Left lung (tissue), 10 donors: Measurements from ENCODE around the gene REL. TPM values are rescaled to one million over a fixed set of nuclear protein-coding genes. Genes with fewer than 3 reads are reported as not detected.
A peak's percentile ranks its signal among the peaks of the same experiment; 100 is the strongest.

Experiments
- ATAC-seq: fragments of 200-7000 bp; cut with Tn5 transposase; one replicate; pipeline ENCODE4 v1.9.1; 2020; ENCODE audit warnings: moderate library complexity
- DNase-seq, 4 donors: peaks; one replicate each; pipeline ENCODE4 v3.0.0-alpha.2; 2013 to 2020
- H3K27ac ChIP-seq, 2 donors: fragments of 200-600 bp; sonication (generic) in 1 of 2; one replicate each; pipeline versions ENCODE4 v1.5.0 to v1.8.0; 2020 to 2021
- H3K27me3 ChIP-seq, 2 donors: fragments of 200-600 bp; sonication (generic) in 1 of 2; one replicate each; pipeline versions ENCODE4 v1.5.0 to v1.8.0; 2020 to 2021
- H3K36me3 ChIP-seq, 2 donors: fragments of 200-600 bp; sonication (generic) in 1 of 2; one replicate each; pipeline versions ENCODE4 v1.5.0 to v1.8.0; 2020 to 2021
- H3K4me1 ChIP-seq, 2 donors: fragments of 200-600 bp; one replicate each; pipeline ENCODE4 v1.8.0; 2021
- H3K4me3 ChIP-seq, 2 donors: fragments of 200-600 bp; sonication (generic) in 1 of 2; one replicate each; pipeline versions ENCODE4 v1.5.0 to v1.8.0; 2020 to 2021; ENCODE audit warnings: mild to moderate bottlenecking in 1 of 2
- H3K9me3 ChIP-seq, 2 donors: fragments of 200-600 bp; sonication (generic) in 1 of 2; one replicate each; pipeline versions ENCODE4 v1.5.0 to v1.8.0; 2020 to 2021
- intact Hi-C, 2 donors: fragments of 100-400 bp; cut with DNase I; formaldehyde crosslinking; loops; one replicate each; pipeline versions ENCODE4 v1.11.2 to v1.14.2; 2022
- polyA plus RNA-seq, 6 donors: library from polyadenylated mRNA; unstranded; fragments of 120-200 nt; gene quantifications; one replicate each; pipeline ENCODE4 v1.2.1, GENCODE V29; 2013; ENCODE audit not compliant: insufficient read length in 6 of 6
- total RNA-seq, 2 donors: library from RNA; stranded (reverse); fragmentation: NEBNext Ultra II Directional; extraction: Animal tissue kit (Norgen Biotek cat#: 25700); gene quantifications; one replicate each; pipeline ENCODE4 v1.2.1, GENCODE V29; 2021
- TF ChIP-seq, protein P1 (sequence below), 2 donors: fragments of 200-600 bp; sonication (generic) in 1 of 2; IDR thresholded peaks; one replicate each; pipeline versions ENCODE4 v1.5.0 to v1.8.0; 2021; ENCODE audit warnings: antibody characterized with exemption in 2 of 2
- donor health status: DM: no; HTN: yes; CAD: no.
- donor health status: DM: no; HTN: no; CAD: no.

Gene REL
- total and polyA plus RNA-seq, 8 donors: 10.0 to 31.8 (median 11.9) TPM

DNA sequence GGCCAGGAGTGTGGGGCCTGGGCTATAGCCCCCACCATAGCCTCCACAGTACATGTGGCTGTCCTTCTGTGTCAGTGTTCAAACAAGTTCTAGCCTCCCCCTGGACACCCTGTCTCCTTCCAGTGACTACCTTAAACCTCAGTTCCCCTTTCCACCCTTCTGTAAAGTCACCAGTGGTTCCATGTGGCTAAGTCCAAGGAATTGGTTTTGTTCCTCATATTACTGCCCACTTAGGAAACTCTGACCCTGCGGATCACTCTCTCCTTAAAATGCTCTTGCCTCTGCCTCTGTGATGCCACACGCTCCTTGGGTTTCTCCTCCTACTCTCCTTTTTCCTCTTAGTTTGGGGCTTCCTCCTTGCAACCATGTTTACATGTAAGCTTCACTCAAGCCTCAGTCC is 27.8 kb upstream of the REL start:
- no peak overlapping the region for H3K4me3 ChIP-seq
- H3K36me3 ChIP-seq: no peaks in the 10 kb centered on the region
- no peak for DNase-seq
- TF ChIP-seq, protein P1, sequence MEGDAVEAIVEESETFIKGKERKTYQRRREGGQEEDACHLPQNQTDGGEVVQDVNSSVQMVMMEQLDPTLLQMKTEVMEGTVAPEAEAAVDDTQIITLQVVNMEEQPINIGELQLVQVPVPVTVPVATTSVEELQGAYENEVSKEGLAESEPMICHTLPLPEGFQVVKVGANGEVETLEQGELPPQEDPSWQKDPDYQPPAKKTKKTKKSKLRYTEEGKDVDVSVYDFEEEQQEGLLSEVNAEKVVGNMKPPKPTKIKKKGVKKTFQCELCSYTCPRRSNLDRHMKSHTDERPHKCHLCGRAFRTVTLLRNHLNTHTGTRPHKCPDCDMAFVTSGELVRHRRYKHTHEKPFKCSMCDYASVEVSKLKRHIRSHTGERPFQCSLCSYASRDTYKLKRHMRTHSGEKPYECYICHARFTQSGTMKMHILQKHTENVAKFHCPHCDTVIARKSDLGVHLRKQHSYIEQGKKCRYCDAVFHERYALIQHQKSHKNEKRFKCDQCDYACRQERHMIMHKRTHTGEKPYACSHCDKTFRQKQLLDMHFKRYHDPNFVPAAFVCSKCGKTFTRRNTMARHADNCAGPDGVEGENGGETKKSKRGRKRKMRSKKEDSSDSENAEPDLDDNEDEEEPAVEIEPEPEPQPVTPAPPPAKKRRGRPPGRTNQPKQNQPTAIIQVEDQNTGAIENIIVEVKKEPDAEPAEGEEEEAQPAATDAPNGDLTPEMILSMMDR (IDR thresholded peaks at IDR 0.05): no peak
- H3K27me3 ChIP-seq: no peaks in the 10 kb centered on the region
- intact Hi-C loops: no loop called here
- H3K27ac ChIP-seq: peak overlapping the region in 1 of 2 donors; percentile 26
- H3K4me1 ChIP-seq: peaks cover 0 to 35% of the 10 kb centered on the region in 2 donors
- ATAC-seq: no peak
- no peaks in the 10 kb centered on the region for H3K9me3 ChIP-seq

DNA sequence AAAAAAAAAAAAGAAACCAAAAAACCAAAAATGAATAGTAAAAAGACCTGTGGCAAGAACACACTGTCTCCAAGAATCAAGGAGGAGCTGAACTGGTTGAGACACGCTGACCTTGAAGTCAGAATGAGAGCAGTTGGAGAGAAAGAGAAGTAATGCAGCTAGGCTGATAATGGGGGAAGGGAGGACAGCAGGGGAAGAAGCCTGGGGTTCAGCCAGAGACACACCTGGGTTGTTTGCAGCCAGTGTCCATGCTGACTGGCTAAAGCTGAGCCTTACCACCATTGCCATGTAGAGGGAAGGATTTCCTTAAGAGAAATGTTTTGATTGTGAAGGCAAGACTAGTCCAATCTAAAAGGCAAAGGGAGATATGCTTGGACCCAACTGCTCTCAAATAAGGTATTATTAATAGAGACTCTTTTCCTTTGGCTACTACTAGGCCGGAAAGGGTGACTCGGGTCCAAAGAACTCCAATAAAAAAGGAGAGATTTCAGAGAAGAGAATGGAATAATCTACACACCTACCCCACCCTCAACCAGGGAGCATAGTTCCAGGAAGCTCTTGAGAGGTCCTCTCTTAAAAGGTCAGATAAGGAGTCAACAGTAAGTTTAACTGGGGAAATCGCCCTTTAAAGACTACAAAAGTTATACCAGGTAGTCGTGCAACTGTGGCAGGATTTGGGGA is 25.2 kb upstream of the REL start:
- no peak for DNase-seq
- intact Hi-C loops: no loop called here
- Histone ChIP-seq H3K4me3 (no peak overlapping the region), H3K27ac (peak overlapping the region; percentile 13 to 70), H3K9me3 (no peaks in the 10 kb centered on the region), H3K27me3 (no peaks in the 10 kb centered on the region), H3K36me3 (no peaks in the 10 kb centered on the region), H3K4me1 (peaks cover 0 to 36% of the 10 kb centered on the region in 2 donors)
- TF ChIP-seq, protein P1 (IDR thresholded peaks at IDR 0.05): no peak
- ATAC-seq: peak; percentile 76

DNA sequence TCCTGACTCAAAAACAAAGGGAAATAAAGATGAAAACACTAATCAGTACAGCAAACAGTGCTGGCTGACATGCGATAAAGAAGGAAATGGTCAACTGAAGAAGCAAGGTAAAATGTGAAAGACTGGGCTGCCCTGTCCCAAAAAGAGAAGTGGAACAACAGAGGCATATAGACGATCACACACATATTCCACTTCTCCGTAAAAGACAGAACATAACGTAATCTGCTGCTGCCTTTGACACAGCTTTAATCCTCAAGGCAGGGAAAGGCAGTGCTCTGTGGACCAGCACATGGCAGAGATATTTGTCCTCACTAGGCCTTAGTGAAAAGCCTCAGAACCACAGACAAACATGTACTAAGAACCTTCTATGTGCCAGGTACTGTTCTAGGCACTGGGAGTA is 24.3 kb upstream of the REL start:
- TF ChIP-seq, protein P1 (IDR thresholded peaks at IDR 0.05): no peak
- intact Hi-C loops: no loop called here
- Histone ChIP-seq H3K4me1 (peaks cover 0 to 44% of the 10 kb centered on the region in 2 donors), H3K9me3 (peaks cover 0 to 1% of the 10 kb centered on the region in 2 donors), H3K27me3 (no peaks in the 10 kb centered on the region), H3K4me3 (no peak overlapping the region), H3K36me3 (no peaks in the 10 kb centered on the region), H3K27ac (peak overlapping the region in 1 of 2 donors; percentile 13)
- no peak for DNase-seq
- no peak for ATAC-seq

DNA sequence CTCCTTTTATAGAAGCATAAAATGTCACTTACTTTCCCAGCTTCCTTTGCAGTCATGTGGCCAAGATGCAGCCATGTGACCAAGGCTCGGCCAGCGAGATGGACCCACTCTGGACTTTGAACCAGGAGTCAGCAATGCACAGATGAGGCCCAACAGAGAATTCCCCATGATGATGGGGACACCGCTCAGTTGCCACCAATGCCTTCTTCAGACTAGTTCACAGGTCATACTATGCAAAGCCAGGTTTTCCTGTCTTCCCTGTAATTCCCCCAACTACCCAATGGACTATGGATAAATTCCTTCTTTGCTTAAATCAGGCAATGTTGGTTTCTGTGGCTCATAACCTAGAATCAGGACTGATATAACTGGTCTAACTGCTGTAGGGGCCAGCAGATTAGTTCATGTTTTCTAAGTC is 22.5 kb upstream of the REL start:
- Histone ChIP-seq H3K4me3 (no peak overlapping the region), H3K27ac (no peak overlapping the region), H3K9me3 (peaks cover 0 to 1% of the 10 kb centered on the region in 2 donors), H3K27me3 (no peaks in the 10 kb centered on the region), H3K4me1 (peaks cover 0 to 41% of the 10 kb centered on the region in 2 donors), H3K36me3 (no peaks in the 10 kb centered on the region)
- ATAC-seq (no peak), DNase-seq (no peak)
- TF ChIP-seq, protein P1 (IDR thresholded peaks at IDR 0.05): no peak
- intact Hi-C loops: no loop called here

DNA sequence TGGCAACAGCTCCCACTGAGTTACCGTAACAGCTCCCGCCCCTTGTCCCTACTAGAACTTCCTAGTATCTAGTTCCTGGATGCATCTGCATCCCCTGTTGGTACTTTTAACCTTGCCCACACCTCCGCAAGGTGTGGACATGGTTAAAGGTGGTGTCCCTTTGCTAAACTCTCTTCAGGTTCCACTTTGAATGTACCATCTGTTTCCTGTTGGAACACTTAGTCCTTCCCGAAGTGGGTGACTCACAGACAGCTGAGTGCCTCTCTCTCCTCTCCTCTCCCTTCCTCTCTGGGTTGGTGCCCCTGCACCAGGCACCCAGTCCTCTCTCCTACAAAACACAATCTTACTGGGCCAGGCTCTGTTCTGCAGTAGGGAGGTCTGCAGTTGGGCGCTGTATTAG is 19.6 kb upstream of the REL start:
- peaks cover 0 to 36% of the 10 kb centered on the region in 2 donors for H3K4me1 ChIP-seq
- TF ChIP-seq, protein P1 (IDR thresholded peaks at IDR 0.05): no peak
- peak overlapping the region in 1 of 2 donors; percentile 49 for H3K27ac ChIP-seq
- intact Hi-C loops: no loop called here
- H3K4me3 ChIP-seq: no peak overlapping the region
- peak; percentile 89 for ATAC-seq
- H3K27me3 ChIP-seq: no peaks in the 10 kb centered on the region
- H3K36me3 ChIP-seq: no peaks in the 10 kb centered on the region
- H3K9me3 ChIP-seq: peaks cover 0 to 12% of the 10 kb centered on the region in 2 donors
- DNase-seq: peak in 1 of 4 donors; percentile 64
